HCT116 (cell line): ENCODE measurements around the gene DLX4. TPM values are rescaled to one million over a fixed set of nuclear protein-coding genes. Genes with fewer than 3 reads are reported as not detected.

Source experiments
- ATAC-seq: fragments of 200-7000 bp; cut with Tn5 transposase; 2 replicates; pipeline ENCODE4 v1.9.1; 2020; ENCODE audit warnings: mild to moderate bottlenecking, moderate library complexity
- BruUV-seq: library from RNA; stranded (reverse); fragments of 400-500 nt; replicated peaks from 2 replicates; lab custom pipeline; 2021; lab: Mats Ljungman, UMichigan
- CTCF ChIA-PET: fragments of 300-600 bp; sonication (Branson Sonifier 250); formaldehyde crosslinking; loops from one replicate; lab custom pipeline; 2021; ENCODE audit warnings: antibody characterized with exemption; lab: Charles Lee
- POLR2A ChIA-PET: fragments of 300-600, 350-600 bp; sonication (Branson Sonifier 250); formaldehyde crosslinking; loops from one replicate; lab custom pipeline; 2021; ENCODE audit warnings: antibody characterized with exemption; lab: Charles Lee
- RAD21 ChIA-PET, 2 experiments: fragments of 300-600 bp; sonication (Branson Sonifier 250); formaldehyde crosslinking; loops; one replicate each; lab custom pipeline; 2023; ENCODE audit warnings: low total read pairs in 2 of 2; ENCODE audit not compliant: uncharacterized antibody in 2 of 2, unreplicated experiment in 2 of 2, low non-redundant PET in 1 of 2; lab: Charles Lee
- DNase-seq: peaks from one replicate; pipeline ENCODE4 v3.0.0-alpha.2; 2010; ENCODE audit warnings: low read depth, low spot score
- H2AFZ ChIP-seq: fragments of 200-600 bp; shearing (Covaris generic), sonication (generic); 2 replicates; pipeline ENCODE4 v1.6.1; 2017; ENCODE audit warnings: low read depth, mixed run types, mixed read lengths, antibody characterized with exemption, low read length; ENCODE audit not compliant: poor library complexity, severe bottlenecking
- H3K27ac ChIP-seq: 2 replicates; pipeline ENCODE4 v1.5.1; 2012; ENCODE audit warnings: low read depth, low read length
- H3K27me3 ChIP-seq: fragments of 200-600 bp; sonication (generic); 2 replicates; pipeline ENCODE4 v1.6.1; 2016; ENCODE audit warnings: mixed run types, low read length, mixed read lengths; ENCODE audit not compliant: insufficient read depth
- H3K36me3 ChIP-seq, 2 experiments: fragments of 200-500 bp in 1 of 2; fragments of 200-600 bp in 1 of 2; sonication (Bioruptor generic) in 1 of 2; sonication (generic) in 1 of 2; 2 replicates each; pipeline versions ENCODE4 v1.5.1 to v1.6.1; 2014 to 2016; ENCODE audit warnings: low read length in 2 of 2, inconsistent platforms in 1 of 2, mixed read lengths in 1 of 2, mixed run types in 1 of 2; ENCODE audit not compliant: insufficient read depth in 2 of 2, control insufficient read depth in 1 of 2
- H3K4me1 ChIP-seq, 2 experiments: fragments of 200-600 bp in 1 of 2; sonication (generic) in 1 of 2; 2 replicates each; pipeline versions ENCODE4 v1.5.1 to v1.6.1; 2012 to 2017; ENCODE audit warnings: low read length in 2 of 2, inconsistent platforms in 1 of 2, mild to moderate bottlenecking in 1 of 2, mixed read lengths in 1 of 2, mixed run types in 1 of 2, moderate library complexity in 1 of 2; ENCODE audit not compliant: insufficient read depth in 2 of 2, control insufficient read depth in 1 of 2
- H3K4me2 ChIP-seq: fragments of 200-600 bp; sonication (generic); 2 replicates; pipeline ENCODE4 v1.6.1; 2017; ENCODE audit warnings: mixed run types, low read length, mixed read lengths
- H3K4me3 ChIP-seq, 2 experiments: fragments of 200-600 bp in 1 of 2; sonication (generic) in 1 of 2; replicated peaks in 1 of 2; 2 replicates each; pipeline ENCODE4 v1.5.1; 2011 to 2016; ENCODE audit warnings: low read length in 2 of 2, control low read depth in 1 of 2, low read depth in 1 of 2, mild to moderate bottlenecking in 1 of 2, mixed read lengths in 1 of 2, mixed run types in 1 of 2
- H3K79me2 ChIP-seq: fragments of 200-600 bp; sonication (generic); 2 replicates; pipeline ENCODE4 v1.6.1; 2017; ENCODE audit warnings: mild to moderate bottlenecking, mixed run types, low read length, moderate library complexity, mixed read lengths; ENCODE audit not compliant: insufficient read depth
- H3K9ac ChIP-seq: fragments of 200-600 bp; sonication (generic); 2 replicates; pipeline ENCODE4 v1.6.1; 2016; ENCODE audit warnings: low read length, mixed read lengths
- H3K9me2 ChIP-seq: fragments of 200-600 bp; sonication (generic), shearing (Covaris generic); 2 replicates; pipeline ENCODE4 v1.6.1; 2017; ENCODE audit warnings: mixed run types, mild to moderate bottlenecking, moderate library complexity; ENCODE audit not compliant: insufficient read depth
- H3K9me3 ChIP-seq, 2 experiments: fragments of 200-500 bp in 1 of 2; fragments of 200-600 bp in 1 of 2; sonication (Bioruptor generic) in 1 of 2; sonication (generic) in 1 of 2; 2 replicates each; pipeline ENCODE4 v1.6.1; 2014 to 2017; ENCODE audit warnings: low read length in 2 of 2, mixed read lengths in 2 of 2, inconsistent platforms in 1 of 2, low read depth in 1 of 2, mild to moderate bottlenecking in 1 of 2, mixed run types in 1 of 2, moderate library complexity in 1 of 2; ENCODE audit not compliant: control insufficient read depth in 1 of 2, insufficient read depth in 1 of 2
- H4K20me1 ChIP-seq: fragments of 200-600 bp; sonication (generic), shearing (Covaris generic); 2 replicates; pipeline ENCODE4 v1.6.1; 2017; ENCODE audit warnings: mixed run types, mild to moderate bottlenecking, moderate library complexity; ENCODE audit not compliant: insufficient read depth
- CBX3 ChIP-seq: IDR thresholded peaks from 2 replicates; pipeline ENCODE4 v1.6.1; 2012; ENCODE audit warnings: low read depth
- CEBPB ChIP-seq: IDR thresholded peaks from 2 replicates; pipeline ENCODE4 v1.6.1; 2012; ENCODE audit warnings: low read depth
- EGR1 ChIP-seq: IDR thresholded peaks from 2 replicates; pipeline ENCODE4 v1.6.1; 2012; ENCODE audit warnings: low read depth
- ELF1 ChIP-seq: IDR thresholded peaks from 2 replicates; pipeline ENCODE4 v1.6.1; 2012; ENCODE audit warnings: low read depth, borderline replicate concordance
- EZH2 ChIP-seq: fragments of 200-600 bp; sonication (generic); IDR thresholded peaks from 2 replicates; pipeline ENCODE4 v1.6.1; 2017; ENCODE audit warnings: antibody characterized with exemption, mixed run types
- EZH2phosphoT487 ChIP-seq: fragments of 200-600 bp; IDR thresholded peaks from 2 replicates; pipeline ENCODE4 v1.6.1; 2018; ENCODE audit warnings: antibody characterized with exemption, borderline replicate concordance
- FOSL1 ChIP-seq: IDR thresholded peaks from 2 replicates; pipeline ENCODE4 v1.6.1; 2012; ENCODE audit warnings: low read depth
- POLR2A ChIP-seq: IDR thresholded peaks from 2 replicates; pipeline ENCODE4 v1.7.0; 2011; ENCODE audit warnings: borderline replicate concordance; ENCODE audit not compliant: insufficient read depth, insufficient read length; ENCODE audit errors: extremely low read depth
- POLR2AphosphoS5 ChIP-seq: IDR thresholded peaks from 2 replicates; pipeline ENCODE4 v1.6.1; 2011; ENCODE audit warnings: mild to moderate bottlenecking, low read depth, low read length, moderate library complexity
- RAD21 ChIP-seq: IDR thresholded peaks from 2 replicates; pipeline ENCODE4 v1.6.1; 2012; ENCODE audit warnings: low read depth, mild to moderate bottlenecking
- SIN3A ChIP-seq: IDR thresholded peaks from 2 replicates; pipeline ENCODE4 v1.6.1; 2012; ENCODE audit warnings: low read depth
- SP1 ChIP-seq: IDR thresholded peaks from 2 replicates; pipeline ENCODE4 v1.6.1; 2012; ENCODE audit warnings: low read depth
- SRF ChIP-seq: IDR thresholded peaks from 2 replicates; pipeline ENCODE4 v1.6.1; 2012; ENCODE audit warnings: low read depth
- TCF7L2 ChIP-seq: IDR thresholded peaks from 2 replicates; pipeline ENCODE4 v1.7.0; 2011; ENCODE audit warnings: borderline replicate concordance, inconsistent platforms; ENCODE audit not compliant: insufficient read depth, insufficient read length; ENCODE audit errors: extremely low read depth
- YY1 ChIP-seq: IDR thresholded peaks from 2 replicates; pipeline ENCODE4 v1.6.1; 2011; ENCODE audit warnings: low read length, low read depth, moderate library complexity, mild to moderate bottlenecking; ENCODE audit not compliant: insufficient replicate concordance; ENCODE audit errors: extremely low read depth
- ZNF274 ChIP-seq: fragments of 200-500 bp; sonication (Bioruptor generic); IDR thresholded peaks from 2 replicates; pipeline ENCODE4 v1.6.1; 2014; ENCODE audit warnings: mild to moderate bottlenecking, low read depth, low read length, inconsistent platforms
- intact Hi-C: fragments of 100-400 bp; cut with micrococcal nuclease; formaldehyde crosslinking; loops from 2 replicates; pipeline ENCODE4 v1.10.0; 2022
- total RNA-seq: library from RNA; stranded (reverse); gene quantifications from one replicate; pipeline ENCODE4 v1.2.1, GENCODE V29; 2021; ENCODE audit not compliant: unreplicated experiment
- TF ChIP-seq, protein P1 (sequence below): IDR thresholded peaks from 2 replicates; pipeline ENCODE4 v1.6.1; 2011; ENCODE audit warnings: mild to moderate bottlenecking, low read length, moderate library complexity; ENCODE audit not compliant: insufficient replicate concordance; ENCODE audit errors: extremely low read depth
- TF ChIP-seq, protein P2 (sequence below): IDR thresholded peaks from 2 replicates; pipeline ENCODE4 v1.6.1; 2012
- TF ChIP-seq, protein P3 (sequence below), 3 experiments: fragments of 200-600 bp in 1 of 3; sonication (generic) in 1 of 3; IDR thresholded peaks in 2 of 3; conservative IDR thresholded peaks in 1 of 3; 2 replicates each; pipeline ENCODE4 v1.5.1; 2012 to 2017; ENCODE audit warnings: low read depth in 2 of 3, low read length in 2 of 3, antibody characterized with exemption in 1 of 3, borderline replicate concordance in 1 of 3, control low read depth in 1 of 3, mild to moderate bottlenecking in 1 of 3, mixed read lengths in 1 of 3, mixed run types in 1 of 3, moderate library complexity in 1 of 3; ENCODE audit not compliant: insufficient read depth in 1 of 3
- TF ChIP-seq, protein P4 (sequence below): IDR thresholded peaks from 2 replicates; pipeline ENCODE4 v1.6.1; 2012; ENCODE audit warnings: low read depth

Gene DLX4
- total RNA-seq, 1 experiment from 2014 or later, result 14.0 TPM

DNA sequence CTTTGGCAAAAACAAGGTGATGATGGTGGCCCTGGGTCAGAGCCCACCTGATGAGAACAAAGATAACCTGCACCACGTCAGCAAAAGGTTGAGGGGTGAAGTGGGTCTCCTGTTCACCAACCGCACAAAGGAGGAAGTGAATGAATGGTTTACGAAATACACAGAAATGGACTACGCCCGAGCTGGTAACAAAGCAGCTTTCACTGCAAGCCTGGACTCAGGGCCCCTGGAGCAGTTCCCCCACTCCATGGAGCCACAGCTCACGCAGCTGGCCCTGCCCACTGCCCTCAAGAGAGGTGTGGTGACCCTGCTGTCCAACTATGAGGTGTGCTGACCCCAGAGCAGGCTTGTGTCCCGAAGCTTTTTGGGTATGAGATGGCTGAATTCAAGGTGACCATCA is 29.7 kb upstream of the DLX4 start:
- Histone ChIP-seq H3K27me3 (peaks cover 10% of the 10 kb centered on the region), H3K4me2 (no peak overlapping the region), H3K27ac (no peak overlapping the region), H3K36me3 (no peaks in the 10 kb centered on the region), H3K9me2 (no peaks in the 10 kb centered on the region), H3K4me3 (no peak overlapping the region), H3K4me1 (no peaks in the 10 kb centered on the region), H3K79me2 (no peaks in the 10 kb centered on the region), H2AFZ (no peak overlapping the region), H3K9me3 (no peaks in the 10 kb centered on the region), H4K20me1 (no peaks in the 10 kb centered on the region), H3K9ac (no peak overlapping the region)
- DNase-seq, result no peak
- intact Hi-C loops, result no loop called here
- TF ChIP-seq SIN3A (no peak), ELF1 (no peak), SRF (no peak), CEBPB (no peak), CBX3 (no peak), SP1 (no peak), EZH2 (no peak), POLR2A (no peak), EZH2phosphoT487 (no peak), TCF7L2 (no peak), YY1 (no peak), RAD21 (no peak), EGR1 (no peak), FOSL1 (no peak), POLR2AphosphoS5 (no peak), ZNF274 (no peak)
- TF ChIP-seq, protein P1, sequence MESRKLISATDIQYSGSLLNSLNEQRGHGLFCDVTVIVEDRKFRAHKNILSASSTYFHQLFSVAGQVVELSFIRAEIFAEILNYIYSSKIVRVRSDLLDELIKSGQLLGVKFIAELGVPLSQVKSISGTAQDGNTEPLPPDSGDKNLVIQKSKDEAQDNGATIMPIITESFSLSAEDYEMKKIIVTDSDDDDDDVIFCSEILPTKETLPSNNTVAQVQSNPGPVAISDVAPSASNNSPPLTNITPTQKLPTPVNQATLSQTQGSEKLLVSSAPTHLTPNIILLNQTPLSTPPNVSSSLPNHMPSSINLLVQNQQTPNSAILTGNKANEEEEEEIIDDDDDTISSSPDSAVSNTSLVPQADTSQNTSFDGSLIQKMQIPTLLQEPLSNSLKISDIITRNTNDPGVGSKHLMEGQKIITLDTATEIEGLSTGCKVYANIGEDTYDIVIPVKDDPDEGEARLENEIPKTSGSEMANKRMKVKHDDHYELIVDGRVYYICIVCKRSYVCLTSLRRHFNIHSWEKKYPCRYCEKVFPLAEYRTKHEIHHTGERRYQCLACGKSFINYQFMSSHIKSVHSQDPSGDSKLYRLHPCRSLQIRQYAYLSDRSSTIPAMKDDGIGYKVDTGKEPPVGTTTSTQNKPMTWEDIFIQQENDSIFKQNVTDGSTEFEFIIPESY, result no peak
- TF ChIP-seq, protein P2, sequence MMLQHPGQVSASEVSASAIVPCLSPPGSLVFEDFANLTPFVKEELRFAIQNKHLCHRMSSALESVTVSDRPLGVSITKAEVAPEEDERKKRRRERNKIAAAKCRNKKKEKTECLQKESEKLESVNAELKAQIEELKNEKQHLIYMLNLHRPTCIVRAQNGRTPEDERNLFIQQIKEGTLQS, result no peak
- TF ChIP-seq, protein P3, sequence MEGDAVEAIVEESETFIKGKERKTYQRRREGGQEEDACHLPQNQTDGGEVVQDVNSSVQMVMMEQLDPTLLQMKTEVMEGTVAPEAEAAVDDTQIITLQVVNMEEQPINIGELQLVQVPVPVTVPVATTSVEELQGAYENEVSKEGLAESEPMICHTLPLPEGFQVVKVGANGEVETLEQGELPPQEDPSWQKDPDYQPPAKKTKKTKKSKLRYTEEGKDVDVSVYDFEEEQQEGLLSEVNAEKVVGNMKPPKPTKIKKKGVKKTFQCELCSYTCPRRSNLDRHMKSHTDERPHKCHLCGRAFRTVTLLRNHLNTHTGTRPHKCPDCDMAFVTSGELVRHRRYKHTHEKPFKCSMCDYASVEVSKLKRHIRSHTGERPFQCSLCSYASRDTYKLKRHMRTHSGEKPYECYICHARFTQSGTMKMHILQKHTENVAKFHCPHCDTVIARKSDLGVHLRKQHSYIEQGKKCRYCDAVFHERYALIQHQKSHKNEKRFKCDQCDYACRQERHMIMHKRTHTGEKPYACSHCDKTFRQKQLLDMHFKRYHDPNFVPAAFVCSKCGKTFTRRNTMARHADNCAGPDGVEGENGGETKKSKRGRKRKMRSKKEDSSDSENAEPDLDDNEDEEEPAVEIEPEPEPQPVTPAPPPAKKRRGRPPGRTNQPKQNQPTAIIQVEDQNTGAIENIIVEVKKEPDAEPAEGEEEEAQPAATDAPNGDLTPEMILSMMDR (IDR thresholded peaks at IDR 0.05 in 2 of 3, conservative IDR thresholded peaks at IDR 0.05 in 1 of 3; ENCODE audit: borderline replicate concordance in 1 of 3, insufficient read depth in 1 of 3, low read depth in 2 of 3, low read length in 2 of 3), result no peak
- TF ChIP-seq, protein P4, sequence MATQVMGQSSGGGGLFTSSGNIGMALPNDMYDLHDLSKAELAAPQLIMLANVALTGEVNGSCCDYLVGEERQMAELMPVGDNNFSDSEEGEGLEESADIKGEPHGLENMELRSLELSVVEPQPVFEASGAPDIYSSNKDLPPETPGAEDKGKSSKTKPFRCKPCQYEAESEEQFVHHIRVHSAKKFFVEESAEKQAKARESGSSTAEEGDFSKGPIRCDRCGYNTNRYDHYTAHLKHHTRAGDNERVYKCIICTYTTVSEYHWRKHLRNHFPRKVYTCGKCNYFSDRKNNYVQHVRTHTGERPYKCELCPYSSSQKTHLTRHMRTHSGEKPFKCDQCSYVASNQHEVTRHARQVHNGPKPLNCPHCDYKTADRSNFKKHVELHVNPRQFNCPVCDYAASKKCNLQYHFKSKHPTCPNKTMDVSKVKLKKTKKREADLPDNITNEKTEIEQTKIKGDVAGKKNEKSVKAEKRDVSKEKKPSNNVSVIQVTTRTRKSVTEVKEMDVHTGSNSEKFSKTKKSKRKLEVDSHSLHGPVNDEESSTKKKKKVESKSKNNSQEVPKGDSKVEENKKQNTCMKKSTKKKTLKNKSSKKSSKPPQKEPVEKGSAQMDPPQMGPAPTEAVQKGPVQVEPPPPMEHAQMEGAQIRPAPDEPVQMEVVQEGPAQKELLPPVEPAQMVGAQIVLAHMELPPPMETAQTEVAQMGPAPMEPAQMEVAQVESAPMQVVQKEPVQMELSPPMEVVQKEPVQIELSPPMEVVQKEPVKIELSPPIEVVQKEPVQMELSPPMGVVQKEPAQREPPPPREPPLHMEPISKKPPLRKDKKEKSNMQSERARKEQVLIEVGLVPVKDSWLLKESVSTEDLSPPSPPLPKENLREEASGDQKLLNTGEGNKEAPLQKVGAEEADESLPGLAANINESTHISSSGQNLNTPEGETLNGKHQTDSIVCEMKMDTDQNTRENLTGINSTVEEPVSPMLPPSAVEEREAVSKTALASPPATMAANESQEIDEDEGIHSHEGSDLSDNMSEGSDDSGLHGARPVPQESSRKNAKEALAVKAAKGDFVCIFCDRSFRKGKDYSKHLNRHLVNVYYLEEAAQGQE, result no peak
- POLR2A ChIA-PET, result interaction anchor here (0.5 kb wide), 1 partner anchor 42 kb away, joined by 3 read pairs; no protein-coding TSS in a partner anchor
- RAD21 ChIA-PET, result interaction anchor here in 1 of 2 experiments (0.5 kb wide), 1 partner anchor 155 kb away, joined by 3 read pairs; no protein-coding TSS in a partner anchor
- BruUV-seq, result no TSS peak
- CTCF ChIA-PET, result interaction anchor here (1.3 kb wide), 1 partner anchor 13 kb away, joined by 4 read pairs; no protein-coding TSS in a partner anchor
- no peak for ATAC-seq
